Islet of Langerhans (tissue), 1 donor: Measurements from ENCODE around the gene ANO7.
"Not testable (repeated sequence)": the region's sequence is repeated elsewhere in the genome, so short reads cannot be mapped to it uniquely, and the experiment has no call there.

Experiments
- FAIRE-seq: peaks from one replicate; lab custom pipeline; 2011; peaks lifted over from hg19 to GRCh38; lab: Jason Lieb, UNC

ANO7 gene

DNA sequence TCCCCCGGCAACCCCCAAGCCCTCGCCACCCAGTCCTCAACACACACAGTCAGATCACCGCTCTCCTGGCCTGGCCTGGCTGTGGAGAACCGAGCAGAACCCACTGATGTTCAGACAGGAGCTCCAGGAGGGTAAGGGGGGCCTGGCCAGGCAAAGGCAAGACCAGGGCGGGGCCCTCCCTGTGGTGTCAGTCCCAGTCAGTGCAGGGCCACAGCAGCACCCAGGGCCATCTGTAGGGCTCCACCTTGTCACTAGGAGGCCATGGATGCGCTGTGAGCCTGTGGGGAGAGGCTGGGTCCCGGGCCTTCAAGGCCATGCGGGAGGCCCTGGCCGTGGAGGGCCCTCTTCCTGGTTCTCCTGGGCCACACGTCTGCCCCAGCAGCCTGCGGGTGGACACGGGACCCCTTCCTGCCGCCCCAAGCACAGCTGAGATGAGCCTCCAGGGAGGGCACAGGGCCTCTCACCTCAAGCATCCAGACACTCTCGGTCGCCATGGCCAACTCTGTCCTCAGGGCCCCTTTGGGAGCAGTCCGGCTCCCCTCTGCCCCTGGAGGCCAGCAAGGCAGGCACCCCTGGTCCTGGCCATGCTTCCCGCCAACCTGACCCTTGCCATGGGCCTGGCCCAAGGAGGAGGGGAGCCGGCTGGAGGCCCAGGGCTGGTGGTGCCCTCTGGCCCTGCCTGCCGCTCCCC lies 2.0 kb downstream of the ANO7 start:
- FAIRE-seq, result no peak

DNA sequence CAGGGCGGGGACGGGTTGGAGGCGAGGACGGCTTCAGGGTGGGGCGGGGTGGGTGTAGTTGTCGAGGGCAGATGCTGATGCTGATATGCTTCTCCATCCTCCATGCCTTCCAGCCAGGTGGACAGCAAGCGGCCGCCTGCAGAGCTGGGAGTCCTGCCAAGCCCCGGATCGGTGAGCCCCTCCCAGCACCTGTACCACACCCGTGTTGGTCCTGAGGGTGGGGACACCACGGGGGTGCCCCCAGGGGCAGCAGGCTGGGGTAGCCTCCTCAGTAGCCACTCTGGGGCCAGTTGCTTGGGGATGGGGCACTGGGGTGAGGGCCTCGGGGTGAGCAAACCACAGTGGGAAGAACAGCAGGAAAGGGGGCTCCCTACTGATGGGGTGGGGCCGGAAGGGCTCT lies 2.6 kb downstream of the ANO7 start:
- FAIRE-seq, result no peak

DNA sequence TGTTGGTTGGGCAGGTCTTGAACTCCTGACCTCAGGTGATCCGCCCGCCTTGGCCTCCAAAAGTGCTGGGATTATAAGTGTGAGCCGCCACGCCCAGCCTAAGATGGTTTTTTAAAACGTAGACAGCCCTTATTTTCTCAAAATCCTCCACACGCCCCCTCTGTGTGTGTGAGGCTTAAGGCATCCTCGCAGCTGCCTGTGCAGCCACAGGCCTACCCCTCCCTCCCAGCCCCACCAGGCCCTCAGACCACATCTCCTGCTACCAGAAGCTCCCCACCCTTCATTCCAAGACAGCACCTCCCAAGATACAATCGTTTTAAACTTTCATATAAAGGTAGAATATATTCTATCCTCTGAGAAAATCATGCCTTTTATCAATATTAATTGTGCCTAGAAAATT lies 4.8 kb downstream of the ANO7 start:
- no peak for FAIRE-seq

DNA sequence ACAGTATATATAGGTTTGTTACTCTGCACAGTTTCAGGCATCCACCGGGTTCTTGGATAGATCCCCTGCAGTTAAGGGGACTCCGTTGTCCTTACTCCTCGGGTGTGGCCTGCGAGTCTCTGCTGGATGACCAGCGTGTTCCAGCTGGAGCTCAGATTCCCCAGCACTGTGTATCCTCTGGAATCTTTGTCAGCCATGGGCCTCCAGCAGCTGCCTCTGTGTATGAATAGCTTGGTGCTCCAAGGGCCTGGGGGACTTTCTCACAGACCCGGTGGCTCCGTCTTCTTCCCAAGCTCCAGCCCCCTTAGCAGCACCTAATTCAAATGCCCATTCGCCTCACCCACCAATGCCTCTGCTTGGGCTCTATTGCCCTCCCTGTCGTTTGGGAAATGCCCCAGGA lies 6.3 kb downstream of the ANO7 start:
- FAIRE-seq, result no peak

DNA sequence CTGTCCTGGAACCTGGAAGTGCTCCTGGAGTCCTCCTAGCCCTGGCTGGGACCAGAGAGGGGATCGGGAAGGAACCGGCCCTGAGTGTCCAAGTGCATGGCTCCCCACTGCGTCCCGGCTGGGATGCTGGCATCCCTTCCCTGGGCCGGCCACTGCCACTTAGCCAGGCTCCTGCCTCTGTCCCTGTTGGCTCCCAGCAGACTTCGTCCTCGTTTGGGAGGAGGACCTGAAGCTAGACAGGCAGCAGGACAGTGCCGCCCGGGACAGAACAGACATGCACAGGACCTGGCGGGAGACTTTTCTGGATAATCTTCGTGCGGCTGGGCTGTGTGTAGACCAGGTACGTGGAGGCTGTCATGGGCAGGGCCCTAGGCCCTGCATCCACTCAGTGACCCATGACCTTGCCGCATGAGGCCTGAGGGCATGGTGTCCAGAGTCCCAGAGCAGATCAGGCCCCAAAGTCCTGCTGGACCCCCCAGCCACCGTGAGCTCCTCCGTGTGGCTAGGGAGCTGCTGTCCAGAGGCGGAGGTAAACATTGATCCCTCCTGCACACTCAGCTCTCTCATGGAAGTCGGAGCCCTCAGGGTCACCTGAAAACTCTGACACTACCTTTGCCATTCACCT lies 7.1 kb downstream of the ANO7 start:
- FAIRE-seq, result no peak

DNA sequence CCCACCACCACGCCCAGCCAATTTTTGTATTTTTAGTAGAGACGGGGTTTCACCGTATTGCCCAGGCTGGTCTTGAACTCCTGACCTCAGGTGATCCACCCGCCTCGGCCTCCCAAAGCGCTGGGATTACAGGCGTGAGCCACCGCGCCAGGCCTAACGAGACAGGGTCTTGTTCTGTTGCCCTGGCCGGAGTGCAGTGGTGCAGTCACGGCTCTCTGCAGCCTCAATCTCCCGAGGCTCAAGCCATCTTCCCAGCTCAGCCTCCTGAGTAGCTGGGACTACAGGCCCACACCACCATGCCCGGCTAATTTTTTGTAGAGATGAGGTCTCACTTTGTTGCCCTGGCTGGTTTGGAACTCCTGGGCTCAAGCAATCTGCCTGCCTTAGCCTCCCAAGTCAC lies 8.8 kb downstream of the ANO7 start:
- not testable (repeated sequence) for FAIRE-seq

DNA sequence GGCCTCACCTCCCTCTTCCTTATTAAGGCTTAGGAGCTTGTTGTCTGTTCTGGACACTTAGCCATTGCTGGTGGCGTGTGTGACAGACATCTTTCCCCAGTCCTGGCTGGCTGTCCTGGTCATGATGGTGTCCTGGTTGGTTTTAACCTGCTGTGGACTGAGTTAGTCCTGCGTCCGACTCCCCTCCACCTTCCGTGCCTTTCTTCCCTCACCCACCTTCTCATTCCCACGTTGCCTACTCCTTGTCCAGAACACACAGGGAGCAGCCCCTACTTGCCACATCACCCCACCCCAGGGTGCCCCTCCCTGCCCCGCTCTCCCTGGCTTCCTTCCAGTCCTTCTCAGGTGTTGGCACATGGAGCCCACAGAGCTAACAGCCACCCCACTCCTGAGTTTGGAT lies 9.5 kb downstream of the ANO7 start:
- FAIRE-seq, result no peak

DNA sequence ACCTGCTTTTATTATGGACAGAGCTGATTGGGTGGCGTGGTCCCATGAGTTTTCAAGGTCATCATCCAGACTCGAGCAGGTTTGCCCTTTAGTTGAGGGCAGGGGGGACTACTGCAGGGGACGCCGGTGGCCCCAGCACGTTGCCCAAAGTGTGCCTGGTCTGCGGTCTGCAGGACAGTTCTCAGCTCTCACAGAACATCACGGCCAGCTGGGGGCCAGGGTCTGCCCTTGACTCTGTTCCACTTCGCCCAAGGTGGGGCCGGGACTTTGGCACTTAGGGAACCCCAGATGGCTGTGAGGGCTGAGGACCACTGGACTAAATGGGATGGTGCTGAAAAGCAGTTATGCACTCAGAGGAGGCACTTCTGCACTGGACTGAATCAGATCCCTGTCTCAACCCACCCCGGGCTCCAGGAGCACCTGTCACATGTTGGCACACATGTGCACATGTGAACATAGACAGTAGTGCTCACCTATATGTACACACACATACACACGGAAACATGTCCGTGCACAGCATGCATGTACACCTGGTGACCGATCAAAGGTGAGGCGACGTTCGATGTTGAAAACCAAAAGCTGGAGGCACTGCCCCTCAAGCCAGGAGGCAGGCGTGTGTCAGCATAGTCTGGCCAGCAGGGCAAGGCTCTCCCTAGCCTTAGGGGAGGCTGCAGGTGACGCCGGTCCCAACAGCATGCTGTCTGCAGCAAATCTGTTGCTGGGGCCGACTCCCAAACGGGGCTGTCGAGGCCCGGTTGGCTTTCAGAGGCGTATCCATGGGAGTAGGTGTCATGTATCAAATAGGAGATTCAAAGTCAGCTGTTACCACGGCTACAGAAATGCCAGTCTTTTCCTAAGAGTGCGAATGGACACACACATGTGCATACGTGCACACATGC lies 10.2 kb downstream of the ANO7 start:
- FAIRE-seq, result no peak

DNA sequence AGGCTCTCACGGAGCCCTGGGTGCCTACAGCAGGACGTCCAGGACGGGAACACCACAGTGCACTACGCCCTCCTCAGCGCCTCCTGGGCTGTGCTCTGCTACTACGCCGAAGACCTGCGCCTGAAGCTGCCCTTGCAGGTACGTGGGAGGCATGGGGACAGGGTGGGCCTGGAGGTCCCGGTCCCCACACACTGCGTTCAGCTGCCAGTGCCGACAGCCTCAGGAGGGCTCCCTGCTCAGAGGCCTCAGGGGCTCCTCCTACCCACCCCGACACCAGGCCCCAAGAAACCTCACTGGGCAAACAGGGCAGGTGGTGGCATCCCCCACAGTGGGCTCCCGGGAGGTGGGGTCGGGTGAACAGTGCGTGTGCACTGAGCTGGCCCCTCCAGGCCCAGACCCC lies 10.8 kb downstream of the ANO7 start:
- no peak for FAIRE-seq

DNA sequence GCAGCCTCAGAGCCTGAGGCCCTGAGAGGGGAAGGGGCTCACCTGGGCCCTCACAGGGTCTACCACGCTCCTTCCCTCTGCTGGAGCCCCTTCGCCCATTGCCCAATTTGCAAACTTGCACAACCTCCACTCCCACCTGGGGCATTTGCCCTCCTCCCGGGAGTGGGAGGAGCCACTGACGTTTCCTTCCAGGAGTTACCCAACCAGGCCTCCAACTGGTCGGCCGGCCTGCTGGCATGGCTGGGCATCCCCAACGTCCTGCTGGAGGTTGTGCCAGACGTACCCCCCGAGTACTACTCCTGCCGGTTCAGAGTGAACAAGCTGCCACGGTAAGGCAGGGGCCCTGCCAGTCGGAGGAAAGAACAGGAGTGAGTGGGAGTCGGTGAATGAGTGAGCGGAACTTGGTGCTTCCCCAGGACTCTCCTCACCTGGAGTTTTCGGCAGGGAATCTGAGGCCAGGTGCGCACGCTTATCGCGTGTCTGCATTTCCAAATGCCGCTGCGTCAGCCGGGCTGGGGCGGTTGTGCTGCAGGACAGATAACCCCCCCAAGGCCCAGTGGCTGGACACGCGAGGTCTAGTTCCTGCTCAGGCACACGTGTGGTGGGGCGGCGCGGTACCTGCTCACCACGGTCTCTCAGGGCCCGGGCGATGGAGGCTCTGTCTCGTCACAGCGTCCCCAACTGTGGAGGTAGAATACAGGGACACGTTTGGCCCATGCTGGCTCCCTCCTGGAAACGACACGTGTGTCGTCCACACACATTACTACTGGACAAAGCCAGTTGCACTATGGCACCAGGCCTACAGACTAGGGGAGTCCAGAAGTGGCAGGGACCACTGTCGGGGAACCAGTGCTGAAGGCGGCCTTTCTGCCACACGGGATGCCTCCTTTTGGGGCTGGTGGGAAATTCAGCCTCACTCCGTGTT lies 11.7 kb downstream of the ANO7 start:
- FAIRE-seq, result no peak

DNA sequence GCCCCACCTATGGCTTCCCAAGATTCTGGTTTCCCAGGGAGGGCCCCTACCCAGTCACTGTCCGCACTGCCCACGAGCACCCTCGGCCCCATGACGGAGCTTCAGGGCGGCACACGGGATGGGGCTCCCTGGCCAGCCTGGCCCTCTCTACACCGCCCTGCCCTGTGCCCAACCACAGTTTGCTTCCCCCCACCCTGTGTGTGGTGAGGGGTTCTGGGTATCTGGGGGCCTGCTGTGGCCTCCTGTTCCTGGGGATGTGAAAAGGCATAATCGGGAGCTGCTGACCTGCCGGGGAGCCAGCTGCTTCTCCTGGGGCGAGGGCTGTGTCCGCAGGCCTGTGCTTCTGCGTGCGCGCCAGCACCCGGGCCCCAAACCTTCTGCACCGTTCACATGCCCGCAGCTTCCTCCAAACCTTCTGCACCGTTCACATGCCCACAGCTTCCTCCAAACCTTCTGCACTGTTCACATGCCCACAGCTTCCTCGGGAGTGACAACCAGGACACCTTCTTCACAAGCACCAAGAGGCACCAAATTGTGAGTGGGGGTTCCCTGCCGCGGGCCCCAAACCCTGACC lies 12.4 kb downstream of the ANO7 start:
- FAIRE-seq, result no peak

DNA sequence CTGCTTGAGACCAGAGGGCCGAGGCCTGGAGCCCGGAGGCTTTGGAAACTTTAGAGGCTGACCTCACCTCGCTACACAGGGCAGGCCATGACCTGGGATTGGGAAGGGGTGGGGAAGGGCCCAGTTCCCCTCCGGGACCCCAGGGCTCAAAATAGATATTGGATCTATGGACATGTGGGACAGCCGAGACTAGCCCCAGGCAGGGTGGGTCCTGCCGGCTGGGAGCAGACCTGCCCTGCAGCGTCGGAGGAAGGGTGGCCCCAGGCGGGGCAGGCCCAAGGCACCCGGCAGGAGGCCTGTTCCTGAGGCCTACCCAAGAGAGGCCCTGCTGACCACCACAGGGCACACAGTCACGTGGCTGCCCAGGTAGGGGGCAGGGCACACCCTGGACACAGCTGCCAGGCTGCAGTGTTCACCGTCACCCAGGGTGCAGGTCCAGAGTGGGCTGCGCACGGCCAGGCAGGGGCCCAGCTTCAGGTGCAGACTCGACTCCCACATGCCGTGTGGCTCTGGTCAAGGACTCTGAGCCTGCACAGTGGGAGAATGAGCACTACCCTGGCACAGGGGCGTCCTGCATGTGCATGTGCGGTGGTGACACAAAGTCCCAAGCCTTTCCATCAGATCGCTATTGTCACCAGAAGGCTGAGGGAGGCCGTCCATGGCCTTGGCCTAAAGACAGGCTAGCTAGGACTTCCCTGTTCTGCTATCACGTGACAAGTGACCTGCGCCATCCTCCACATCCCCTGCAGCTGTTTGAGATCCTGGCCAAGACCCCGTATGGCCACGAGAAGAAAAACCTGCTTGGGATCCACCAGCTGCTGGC lies 13.2 kb downstream of the ANO7 start:
- FAIRE-seq, result no peak

DNA sequence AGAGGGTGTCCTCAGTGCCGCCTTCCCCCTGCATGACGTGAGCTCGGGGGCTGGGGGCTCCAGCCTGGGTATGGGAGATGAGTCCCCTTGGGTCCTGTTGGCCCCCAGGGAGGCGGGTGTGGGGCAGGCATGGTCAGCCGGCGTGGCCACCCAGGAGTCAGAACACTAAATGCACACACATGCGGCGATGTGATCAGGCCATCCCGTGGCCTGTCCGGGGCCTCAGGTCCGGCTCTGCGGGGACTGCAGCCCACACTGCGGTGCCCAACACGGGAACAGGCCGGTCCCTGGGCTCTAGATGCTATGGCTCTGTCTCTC lies 13.8 kb downstream of the ANO7 start:
- FAIRE-seq, result no peak

DNA sequence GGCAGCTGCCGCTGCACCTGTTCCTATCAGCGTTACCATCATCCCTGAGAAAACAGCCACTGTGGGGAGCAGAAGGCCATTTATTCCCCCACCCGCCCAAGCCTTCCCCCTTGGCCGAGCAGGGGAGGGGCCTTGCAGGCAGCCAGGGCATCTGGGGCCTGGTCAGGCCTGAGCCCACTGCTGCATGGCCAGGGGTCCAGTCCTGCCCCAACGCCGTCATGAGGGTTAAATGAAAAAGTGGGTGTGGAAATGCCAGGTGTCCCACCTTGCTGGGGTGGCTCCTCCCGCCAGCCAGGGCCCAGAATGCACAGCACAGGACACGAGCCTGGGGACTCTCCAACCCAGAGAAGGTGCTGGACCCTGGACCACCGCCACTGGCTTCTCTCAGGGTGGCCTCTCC lies 14.2 kb downstream of the ANO7 start:
- no peak for FAIRE-seq

DNA sequence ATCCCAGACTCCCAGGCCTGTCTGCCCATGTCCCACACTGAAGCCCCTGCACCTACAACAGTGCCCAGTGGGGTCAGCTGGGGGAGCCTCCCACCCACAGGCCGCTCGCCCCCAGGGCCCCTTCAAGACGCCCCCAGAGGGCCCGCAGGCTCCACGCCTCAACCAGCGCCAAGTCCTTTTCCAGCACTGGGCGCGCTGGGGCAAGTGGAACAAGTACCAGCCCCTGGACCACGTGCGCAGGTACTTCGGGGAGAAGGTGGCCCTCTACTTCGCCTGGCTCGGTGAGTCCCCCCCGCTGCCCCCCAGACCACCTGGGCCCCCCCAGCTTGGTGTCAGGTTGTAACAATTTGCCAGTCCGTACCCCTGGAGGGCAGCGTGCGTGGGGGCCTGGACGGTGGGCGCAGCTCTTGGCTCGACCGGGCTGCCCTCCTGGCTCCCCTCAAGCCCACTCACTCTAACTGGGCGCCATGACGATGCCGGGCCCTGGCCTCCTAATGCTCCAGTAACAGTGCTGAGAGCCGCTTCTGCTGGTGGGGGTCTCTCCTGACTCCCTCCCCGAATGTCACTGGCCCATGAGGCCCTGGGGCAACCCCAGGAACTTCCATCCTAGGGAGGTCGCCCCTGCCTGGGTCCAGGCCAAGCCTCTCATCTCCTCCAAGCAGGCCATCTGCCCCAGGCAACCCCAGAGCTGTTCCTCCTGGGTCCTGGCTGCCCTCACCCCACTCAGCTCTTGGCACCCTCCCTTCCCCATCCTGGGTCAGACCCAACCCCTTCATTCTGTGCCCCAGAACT lies 14.9 kb downstream of the ANO7 start:
- FAIRE-seq, result no peak

DNA sequence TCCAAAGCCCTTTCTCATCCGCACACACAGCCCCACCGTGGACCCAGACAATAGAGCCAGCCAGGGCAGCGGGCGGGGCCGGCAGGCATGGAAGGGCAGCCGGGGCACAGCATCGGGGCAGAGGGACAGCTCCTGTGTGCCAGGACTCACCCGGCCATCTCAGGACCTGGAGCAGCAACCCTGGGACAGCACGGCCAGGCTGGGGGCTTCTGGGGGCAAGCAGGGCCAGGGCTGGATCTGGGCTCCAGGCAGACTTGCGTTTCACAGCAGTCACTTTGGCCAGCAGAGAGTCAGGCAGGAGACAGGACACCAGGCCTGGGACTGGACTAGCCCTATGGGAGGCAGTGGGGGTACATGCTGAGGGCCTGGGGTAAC lies 15.5 kb downstream of the ANO7 start:
- FAIRE-seq, result no peak

DNA sequence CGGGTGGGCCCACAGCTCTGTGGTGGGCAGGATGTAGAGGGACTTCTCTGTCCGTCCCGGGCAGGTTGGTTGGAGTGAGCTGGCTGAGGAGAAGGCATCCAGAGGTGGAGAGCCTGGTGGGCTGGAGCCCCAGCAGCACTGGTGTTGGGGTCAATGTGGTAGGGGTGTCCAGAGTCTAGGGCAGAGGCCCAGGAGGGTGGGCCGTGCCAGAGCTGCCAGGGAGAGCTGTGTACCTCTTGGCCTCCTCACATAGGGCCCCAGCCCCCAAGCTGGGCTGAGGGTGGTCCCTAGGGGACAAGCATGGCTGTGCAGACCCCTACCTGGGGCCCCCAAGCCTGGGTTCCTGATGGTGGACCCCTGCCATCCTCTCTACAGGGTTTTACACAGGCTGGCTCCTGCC lies 16.0 kb downstream of the ANO7 start:
- FAIRE-seq, result no peak

DNA sequence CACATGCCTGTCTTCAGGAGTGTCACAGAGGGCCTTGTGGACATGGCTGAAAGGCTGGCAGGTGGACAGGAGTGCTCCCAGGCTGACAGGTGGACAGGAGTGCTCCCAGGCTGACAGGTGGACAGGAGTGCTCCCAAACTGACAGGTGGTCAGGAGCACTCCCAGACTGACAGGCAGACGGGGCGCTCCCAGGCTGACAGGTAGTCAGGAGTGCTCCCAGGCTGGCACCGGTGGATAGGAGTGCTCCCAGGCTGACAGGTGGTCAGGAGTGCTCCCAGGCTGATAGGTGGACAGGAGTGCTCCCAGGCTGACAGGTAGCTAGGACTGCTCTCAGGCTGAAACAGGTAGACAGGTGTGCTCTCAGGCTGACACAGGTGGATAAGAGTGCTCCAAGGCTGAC lies 16.6 kb downstream of the ANO7 start:
- no peak for FAIRE-seq

DNA sequence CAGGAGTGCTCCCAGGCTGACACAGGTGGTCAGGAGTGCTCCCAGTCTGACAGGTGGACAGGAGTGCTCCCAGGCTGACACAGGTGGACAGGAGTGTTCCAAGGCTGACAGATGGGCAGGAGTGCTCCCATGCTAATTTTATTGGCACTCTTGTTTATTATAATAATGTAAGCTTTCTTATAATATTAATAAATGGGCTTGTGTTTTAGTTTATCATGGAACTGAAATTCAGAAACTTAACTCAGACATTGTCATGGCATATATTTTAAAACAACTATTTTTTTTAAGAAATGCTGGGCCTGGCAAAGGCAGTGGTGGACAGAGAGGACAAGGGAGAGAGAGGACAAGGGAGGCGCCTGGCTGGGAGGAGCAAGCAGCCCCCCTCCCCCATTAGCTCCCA lies 18.7 kb downstream of the ANO7 start:
- FAIRE-seq, result no peak

DNA sequence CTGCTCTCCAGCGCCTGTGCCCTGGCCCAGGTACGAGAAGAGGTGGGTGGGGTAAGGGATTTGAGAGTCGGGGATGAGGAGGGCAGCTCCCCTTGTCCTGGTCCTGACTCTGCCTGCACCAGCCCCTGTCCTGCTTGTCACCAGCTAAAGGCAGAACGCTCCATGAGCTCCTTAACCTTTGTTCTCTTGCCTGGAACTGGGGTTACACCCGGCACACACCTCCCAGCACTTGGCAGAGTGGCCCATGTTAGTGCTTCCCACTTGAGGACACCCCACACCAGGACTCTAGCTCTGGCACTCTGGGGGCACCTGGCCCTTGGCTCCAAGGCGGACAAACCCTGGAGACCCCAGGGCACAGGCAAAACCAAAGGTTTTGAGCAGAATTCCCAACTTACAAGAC lies 19.2 kb downstream of the ANO7 start:
- FAIRE-seq, result no peak

DNA sequence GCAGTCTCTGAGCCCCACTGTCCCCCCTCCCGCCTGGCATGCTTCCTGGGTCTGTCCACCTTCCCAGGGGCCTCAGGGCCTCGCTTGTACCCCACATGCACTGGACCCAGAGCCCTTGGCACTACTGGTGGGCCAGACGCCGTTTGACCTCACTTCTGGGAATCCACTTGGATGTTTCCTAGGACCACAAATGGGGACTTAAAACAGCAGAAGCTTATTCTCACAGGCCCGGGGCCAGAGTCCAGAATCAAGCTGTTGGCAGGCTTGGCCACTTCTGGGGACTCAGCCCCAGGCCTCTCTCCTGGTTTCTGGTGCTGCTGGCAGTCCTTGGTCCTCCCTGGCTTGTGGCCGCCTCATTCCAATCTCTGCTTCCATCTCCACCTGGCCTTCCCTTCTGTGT lies 19.6 kb downstream of the ANO7 start:
- FAIRE-seq, result no peak
